HCT116 (cell line): ENCODE data around the gene RPS6KC1. TPM values are rescaled to one million over a fixed set of nuclear protein-coding genes. Genes with fewer than 3 reads are reported as not detected.

Experiments
- ATAC-seq: fragments of 200-7000 bp; cut with Tn5 transposase; 2 replicates; pipeline ENCODE4 v1.9.1; 2020; ENCODE audit warnings: mild to moderate bottlenecking, moderate library complexity
- BruUV-seq: library from RNA; stranded (reverse); fragments of 400-500 nt; replicated peaks from 2 replicates; lab custom pipeline; 2021; lab: Mats Ljungman, UMichigan
- CTCF ChIA-PET: fragments of 300-600 bp; sonication (Branson Sonifier 250); formaldehyde crosslinking; loops from one replicate; lab custom pipeline; 2021; ENCODE audit warnings: antibody characterized with exemption; lab: Charles Lee
- POLR2A ChIA-PET: fragments of 300-600, 350-600 bp; sonication (Branson Sonifier 250); formaldehyde crosslinking; loops from one replicate; lab custom pipeline; 2021; ENCODE audit warnings: antibody characterized with exemption; lab: Charles Lee
- RAD21 ChIA-PET, 2 experiments: fragments of 300-600 bp; sonication (Branson Sonifier 250); formaldehyde crosslinking; loops; one replicate each; lab custom pipeline; 2023; ENCODE audit warnings: low total read pairs in 2 of 2; ENCODE audit not compliant: uncharacterized antibody in 2 of 2, unreplicated experiment in 2 of 2, low non-redundant PET in 1 of 2; lab: Charles Lee
- DNase-seq: peaks from one replicate; pipeline ENCODE4 v3.0.0-alpha.2; 2010; ENCODE audit warnings: low read depth, low spot score
- H2AFZ ChIP-seq: fragments of 200-600 bp; shearing (Covaris generic), sonication (generic); 2 replicates; pipeline ENCODE4 v1.6.1; 2017; ENCODE audit warnings: low read depth, mixed run types, mixed read lengths, antibody characterized with exemption, low read length; ENCODE audit not compliant: poor library complexity, severe bottlenecking
- H3K27ac ChIP-seq: 2 replicates; pipeline ENCODE4 v1.5.1; 2012; ENCODE audit warnings: low read depth, low read length
- H3K27me3 ChIP-seq: fragments of 200-600 bp; sonication (generic); 2 replicates; pipeline ENCODE4 v1.6.1; 2016; ENCODE audit warnings: mixed run types, low read length, mixed read lengths; ENCODE audit not compliant: insufficient read depth
- H3K36me3 ChIP-seq, 2 experiments: fragments of 200-500 bp in 1 of 2; fragments of 200-600 bp in 1 of 2; sonication (Bioruptor generic) in 1 of 2; sonication (generic) in 1 of 2; 2 replicates each; pipeline versions ENCODE4 v1.5.1 to v1.6.1; 2014 to 2016; ENCODE audit warnings: low read length in 2 of 2, inconsistent platforms in 1 of 2, mixed read lengths in 1 of 2, mixed run types in 1 of 2; ENCODE audit not compliant: insufficient read depth in 2 of 2, control insufficient read depth in 1 of 2
- H3K4me1 ChIP-seq, 2 experiments: fragments of 200-600 bp in 1 of 2; sonication (generic) in 1 of 2; 2 replicates each; pipeline versions ENCODE4 v1.5.1 to v1.6.1; 2012 to 2017; ENCODE audit warnings: low read length in 2 of 2, inconsistent platforms in 1 of 2, mild to moderate bottlenecking in 1 of 2, mixed read lengths in 1 of 2, mixed run types in 1 of 2, moderate library complexity in 1 of 2; ENCODE audit not compliant: insufficient read depth in 2 of 2, control insufficient read depth in 1 of 2
- H3K4me2 ChIP-seq: fragments of 200-600 bp; sonication (generic); 2 replicates; pipeline ENCODE4 v1.6.1; 2017; ENCODE audit warnings: mixed run types, low read length, mixed read lengths
- H3K4me3 ChIP-seq, 2 experiments: fragments of 200-600 bp in 1 of 2; sonication (generic) in 1 of 2; replicated peaks in 1 of 2; 2 replicates each; pipeline ENCODE4 v1.5.1; 2011 to 2016; ENCODE audit warnings: low read length in 2 of 2, control low read depth in 1 of 2, low read depth in 1 of 2, mild to moderate bottlenecking in 1 of 2, mixed read lengths in 1 of 2, mixed run types in 1 of 2
- H3K79me2 ChIP-seq: fragments of 200-600 bp; sonication (generic); 2 replicates; pipeline ENCODE4 v1.6.1; 2017; ENCODE audit warnings: mild to moderate bottlenecking, mixed run types, low read length, moderate library complexity, mixed read lengths; ENCODE audit not compliant: insufficient read depth
- H3K9ac ChIP-seq: fragments of 200-600 bp; sonication (generic); 2 replicates; pipeline ENCODE4 v1.6.1; 2016; ENCODE audit warnings: low read length, mixed read lengths
- H3K9me2 ChIP-seq: fragments of 200-600 bp; sonication (generic), shearing (Covaris generic); 2 replicates; pipeline ENCODE4 v1.6.1; 2017; ENCODE audit warnings: mixed run types, mild to moderate bottlenecking, moderate library complexity; ENCODE audit not compliant: insufficient read depth
- H3K9me3 ChIP-seq, 2 experiments: fragments of 200-500 bp in 1 of 2; fragments of 200-600 bp in 1 of 2; sonication (Bioruptor generic) in 1 of 2; sonication (generic) in 1 of 2; 2 replicates each; pipeline ENCODE4 v1.6.1; 2014 to 2017; ENCODE audit warnings: low read length in 2 of 2, mixed read lengths in 2 of 2, inconsistent platforms in 1 of 2, low read depth in 1 of 2, mild to moderate bottlenecking in 1 of 2, mixed run types in 1 of 2, moderate library complexity in 1 of 2; ENCODE audit not compliant: control insufficient read depth in 1 of 2, insufficient read depth in 1 of 2
- H4K20me1 ChIP-seq: fragments of 200-600 bp; sonication (generic), shearing (Covaris generic); 2 replicates; pipeline ENCODE4 v1.6.1; 2017; ENCODE audit warnings: mixed run types, mild to moderate bottlenecking, moderate library complexity; ENCODE audit not compliant: insufficient read depth
- CEBPB ChIP-seq: IDR thresholded peaks from 2 replicates; pipeline ENCODE4 v1.6.1; 2012; ENCODE audit warnings: low read depth
- EZH2 ChIP-seq: fragments of 200-600 bp; sonication (generic); IDR thresholded peaks from 2 replicates; pipeline ENCODE4 v1.6.1; 2017; ENCODE audit warnings: antibody characterized with exemption, mixed run types
- FOSL1 ChIP-seq: IDR thresholded peaks from 2 replicates; pipeline ENCODE4 v1.6.1; 2012; ENCODE audit warnings: low read depth
- JUND ChIP-seq: IDR thresholded peaks from 2 replicates; pipeline ENCODE4 v1.6.1; 2012
- POLR2A ChIP-seq: IDR thresholded peaks from 2 replicates; pipeline ENCODE4 v1.7.0; 2011; ENCODE audit warnings: borderline replicate concordance; ENCODE audit not compliant: insufficient read depth, insufficient read length; ENCODE audit errors: extremely low read depth
- POLR2AphosphoS5 ChIP-seq: IDR thresholded peaks from 2 replicates; pipeline ENCODE4 v1.6.1; 2011; ENCODE audit warnings: mild to moderate bottlenecking, low read depth, low read length, moderate library complexity
- RAD21 ChIP-seq: IDR thresholded peaks from 2 replicates; pipeline ENCODE4 v1.6.1; 2012; ENCODE audit warnings: low read depth, mild to moderate bottlenecking
- SIN3A ChIP-seq: IDR thresholded peaks from 2 replicates; pipeline ENCODE4 v1.6.1; 2012; ENCODE audit warnings: low read depth
- SRF ChIP-seq: IDR thresholded peaks from 2 replicates; pipeline ENCODE4 v1.6.1; 2012; ENCODE audit warnings: low read depth
- YY1 ChIP-seq: IDR thresholded peaks from 2 replicates; pipeline ENCODE4 v1.6.1; 2011; ENCODE audit warnings: low read length, low read depth, moderate library complexity, mild to moderate bottlenecking; ENCODE audit not compliant: insufficient replicate concordance; ENCODE audit errors: extremely low read depth
- ZFX ChIP-seq: fragments of 450-650 bp; IDR thresholded peaks from 2 replicates; pipeline ENCODE4 v1.6.1; 2017
- intact Hi-C: fragments of 100-400 bp; cut with micrococcal nuclease; formaldehyde crosslinking; loops from 2 replicates; pipeline ENCODE4 v1.10.0; 2022
- total RNA-seq: library from RNA; stranded (reverse); gene quantifications from one replicate; pipeline ENCODE4 v1.2.1, GENCODE V29; 2021; ENCODE audit not compliant: unreplicated experiment
- TF ChIP-seq, protein P1 (sequence below): IDR thresholded peaks from 2 replicates; pipeline ENCODE4 v1.6.1; 2011; ENCODE audit warnings: mild to moderate bottlenecking, low read length, moderate library complexity; ENCODE audit not compliant: insufficient replicate concordance; ENCODE audit errors: extremely low read depth
- TF ChIP-seq, protein P2 (sequence below): IDR thresholded peaks from 2 replicates; pipeline ENCODE4 v1.6.1; 2012; ENCODE audit warnings: low read depth
- TF ChIP-seq, protein P3 (sequence below): IDR thresholded peaks from 2 replicates; pipeline ENCODE4 v1.6.1; 2012

Gene RPS6KC1
- total RNA-seq, 1 experiment from 2014 or later: 15.9 TPM

DNA sequence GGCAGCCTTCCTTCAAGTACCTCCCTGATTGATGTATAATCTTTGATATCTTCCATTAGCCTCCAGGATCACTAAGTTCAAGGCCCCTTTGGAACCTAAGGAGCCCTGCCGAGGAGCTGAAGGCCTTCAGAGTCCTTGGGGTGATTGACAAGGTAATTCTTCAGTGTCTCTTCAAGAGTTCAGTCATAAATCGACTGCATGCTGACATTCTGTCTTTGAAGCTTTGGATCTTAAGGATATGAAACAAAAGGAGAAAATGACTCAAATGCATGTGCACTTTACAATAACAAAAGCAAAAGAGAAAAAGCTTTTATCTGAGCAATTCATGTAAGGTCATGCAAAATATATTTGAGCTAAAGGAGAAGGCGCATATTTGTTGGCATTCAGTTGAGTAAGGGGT, 125.3 kb downstream of the RPS6KC1 start (continued):
- TF ChIP-seq, protein P1, sequence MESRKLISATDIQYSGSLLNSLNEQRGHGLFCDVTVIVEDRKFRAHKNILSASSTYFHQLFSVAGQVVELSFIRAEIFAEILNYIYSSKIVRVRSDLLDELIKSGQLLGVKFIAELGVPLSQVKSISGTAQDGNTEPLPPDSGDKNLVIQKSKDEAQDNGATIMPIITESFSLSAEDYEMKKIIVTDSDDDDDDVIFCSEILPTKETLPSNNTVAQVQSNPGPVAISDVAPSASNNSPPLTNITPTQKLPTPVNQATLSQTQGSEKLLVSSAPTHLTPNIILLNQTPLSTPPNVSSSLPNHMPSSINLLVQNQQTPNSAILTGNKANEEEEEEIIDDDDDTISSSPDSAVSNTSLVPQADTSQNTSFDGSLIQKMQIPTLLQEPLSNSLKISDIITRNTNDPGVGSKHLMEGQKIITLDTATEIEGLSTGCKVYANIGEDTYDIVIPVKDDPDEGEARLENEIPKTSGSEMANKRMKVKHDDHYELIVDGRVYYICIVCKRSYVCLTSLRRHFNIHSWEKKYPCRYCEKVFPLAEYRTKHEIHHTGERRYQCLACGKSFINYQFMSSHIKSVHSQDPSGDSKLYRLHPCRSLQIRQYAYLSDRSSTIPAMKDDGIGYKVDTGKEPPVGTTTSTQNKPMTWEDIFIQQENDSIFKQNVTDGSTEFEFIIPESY: no peak
- TF ChIP-seq ZFX: no peak

DNA sequence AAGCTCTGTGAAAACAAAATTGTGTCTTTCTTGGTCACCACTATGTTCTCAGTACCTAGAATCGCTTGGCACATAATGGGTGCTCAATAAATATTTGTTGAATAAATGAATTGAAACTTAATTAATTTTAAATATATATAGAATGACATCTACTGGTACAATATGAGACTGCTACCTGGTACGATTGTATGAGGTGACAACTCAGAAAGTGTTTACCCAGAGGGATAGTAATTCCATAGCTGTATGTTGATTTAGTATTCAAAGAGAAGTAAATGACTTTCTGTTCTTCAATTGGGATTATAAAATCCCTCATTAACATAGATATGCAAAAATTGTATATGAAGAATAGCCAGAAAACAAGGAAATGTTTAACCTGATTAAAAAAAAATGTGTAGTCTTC, 128.7 kb downstream of the RPS6KC1 start:
- Histone ChIP-seq H3K27me3 (no peaks in the 10 kb centered on the region), H3K79me2 (no peaks in the 10 kb centered on the region), H3K9me3 (no peaks in the 10 kb centered on the region), H3K27ac (no peak overlapping the region), H3K9ac (no peak overlapping the region), H3K4me3 (no peak overlapping the region), H3K4me1 (peaks cover 24 to 27% of the 10 kb centered on the region in 2 experiments), H3K4me2 (no peak overlapping the region), H3K36me3 (no peaks in the 10 kb centered on the region), H2AFZ (no peak overlapping the region), H4K20me1 (no peaks in the 10 kb centered on the region), H3K9me2 (no peaks in the 10 kb centered on the region)
- no peak for ATAC-seq
- RAD21 ChIA-PET: no interaction called here
- CTCF ChIA-PET: no interaction called here
- no peak for TF ChIP-seq YY1
- no peak for TF ChIP-seq RAD21
- TF ChIP-seq POLR2A: no peak
- no peak for TF ChIP-seq CEBPB
- TF ChIP-seq POLR2AphosphoS5: no peak
- TF ChIP-seq FOSL1: no peak
- no peak for TF ChIP-seq SRF
- TF ChIP-seq JUND: no peak
- TF ChIP-seq, protein P2, sequence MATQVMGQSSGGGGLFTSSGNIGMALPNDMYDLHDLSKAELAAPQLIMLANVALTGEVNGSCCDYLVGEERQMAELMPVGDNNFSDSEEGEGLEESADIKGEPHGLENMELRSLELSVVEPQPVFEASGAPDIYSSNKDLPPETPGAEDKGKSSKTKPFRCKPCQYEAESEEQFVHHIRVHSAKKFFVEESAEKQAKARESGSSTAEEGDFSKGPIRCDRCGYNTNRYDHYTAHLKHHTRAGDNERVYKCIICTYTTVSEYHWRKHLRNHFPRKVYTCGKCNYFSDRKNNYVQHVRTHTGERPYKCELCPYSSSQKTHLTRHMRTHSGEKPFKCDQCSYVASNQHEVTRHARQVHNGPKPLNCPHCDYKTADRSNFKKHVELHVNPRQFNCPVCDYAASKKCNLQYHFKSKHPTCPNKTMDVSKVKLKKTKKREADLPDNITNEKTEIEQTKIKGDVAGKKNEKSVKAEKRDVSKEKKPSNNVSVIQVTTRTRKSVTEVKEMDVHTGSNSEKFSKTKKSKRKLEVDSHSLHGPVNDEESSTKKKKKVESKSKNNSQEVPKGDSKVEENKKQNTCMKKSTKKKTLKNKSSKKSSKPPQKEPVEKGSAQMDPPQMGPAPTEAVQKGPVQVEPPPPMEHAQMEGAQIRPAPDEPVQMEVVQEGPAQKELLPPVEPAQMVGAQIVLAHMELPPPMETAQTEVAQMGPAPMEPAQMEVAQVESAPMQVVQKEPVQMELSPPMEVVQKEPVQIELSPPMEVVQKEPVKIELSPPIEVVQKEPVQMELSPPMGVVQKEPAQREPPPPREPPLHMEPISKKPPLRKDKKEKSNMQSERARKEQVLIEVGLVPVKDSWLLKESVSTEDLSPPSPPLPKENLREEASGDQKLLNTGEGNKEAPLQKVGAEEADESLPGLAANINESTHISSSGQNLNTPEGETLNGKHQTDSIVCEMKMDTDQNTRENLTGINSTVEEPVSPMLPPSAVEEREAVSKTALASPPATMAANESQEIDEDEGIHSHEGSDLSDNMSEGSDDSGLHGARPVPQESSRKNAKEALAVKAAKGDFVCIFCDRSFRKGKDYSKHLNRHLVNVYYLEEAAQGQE: no peak
- no peak for TF ChIP-seq SIN3A
- TF ChIP-seq, protein P3, sequence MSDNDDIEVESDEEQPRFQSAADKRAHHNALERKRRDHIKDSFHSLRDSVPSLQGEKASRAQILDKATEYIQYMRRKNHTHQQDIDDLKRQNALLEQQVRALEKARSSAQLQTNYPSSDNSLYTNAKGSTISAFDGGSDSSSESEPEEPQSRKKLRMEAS: no peak
- no peak for TF ChIP-seq EZH2
- intact Hi-C loops: no loop called here
- POLR2A ChIA-PET: no interaction called here
- BruUV-seq: no TSS peak
- no peak for DNase-seq
